GM12874 (cell line): Measurements from ENCODE around the gene CPNE1.

Experiments
- CTCF ChIP-seq: IDR thresholded peaks from 2 replicates; pipeline ENCODE4 v1.5.1; 2011; ENCODE audit warnings: low read depth, mild to moderate bottlenecking, control low read depth, low read length, moderate library complexity; ENCODE audit not compliant: insufficient read depth

Gene CPNE1

DNA sequence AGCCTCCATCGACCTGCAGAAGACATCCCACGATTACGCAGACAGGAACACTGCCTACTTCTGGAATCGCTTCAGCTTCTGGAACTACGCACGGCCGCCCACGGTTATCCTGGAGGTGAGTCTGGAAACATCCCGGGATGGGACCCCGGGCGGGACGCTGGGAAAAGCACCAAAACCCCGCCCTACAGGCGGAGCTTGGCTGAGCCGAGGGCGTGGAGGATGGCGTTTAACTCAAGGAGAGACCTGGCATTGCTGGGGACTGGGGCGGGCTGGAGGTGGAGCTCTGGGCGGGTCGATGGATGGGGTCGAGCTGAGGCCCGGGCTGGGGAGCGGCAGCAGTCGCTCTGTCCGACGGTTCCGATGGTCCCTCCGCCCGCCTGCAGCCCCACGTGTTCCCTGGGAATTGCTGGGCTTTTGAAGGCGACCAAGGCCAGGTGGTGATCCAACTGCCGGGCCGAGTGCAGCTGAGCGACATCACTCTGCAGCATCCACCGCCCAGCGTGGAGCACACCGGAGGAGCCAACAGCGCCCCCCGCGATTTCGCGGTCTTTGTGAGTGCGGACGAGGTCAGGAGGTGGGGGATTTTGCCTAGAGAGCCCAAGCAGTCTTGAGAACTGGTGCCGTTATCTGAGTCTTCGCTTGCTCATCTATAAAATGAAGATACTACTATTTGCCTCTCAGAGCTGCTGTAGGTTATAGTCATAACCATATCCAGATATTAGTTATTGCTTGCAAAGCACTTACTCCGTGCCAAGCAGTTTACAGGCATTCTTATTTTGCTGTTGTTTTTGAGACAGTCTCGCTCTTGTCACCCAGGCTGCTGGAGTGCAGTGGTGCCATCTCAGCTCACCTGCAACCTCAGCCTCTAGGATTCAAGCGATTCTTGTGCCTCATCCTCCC lies 45.3 kb downstream of the CPNE1 start:
- TF ChIP-seq CTCF = peak; percentile 80

- no peak for TF ChIP-seq CTCF
Measured at GRCh38 chr20:35618263-35619131, 46.2 kb downstream of the CPNE1 start.

DNA sequence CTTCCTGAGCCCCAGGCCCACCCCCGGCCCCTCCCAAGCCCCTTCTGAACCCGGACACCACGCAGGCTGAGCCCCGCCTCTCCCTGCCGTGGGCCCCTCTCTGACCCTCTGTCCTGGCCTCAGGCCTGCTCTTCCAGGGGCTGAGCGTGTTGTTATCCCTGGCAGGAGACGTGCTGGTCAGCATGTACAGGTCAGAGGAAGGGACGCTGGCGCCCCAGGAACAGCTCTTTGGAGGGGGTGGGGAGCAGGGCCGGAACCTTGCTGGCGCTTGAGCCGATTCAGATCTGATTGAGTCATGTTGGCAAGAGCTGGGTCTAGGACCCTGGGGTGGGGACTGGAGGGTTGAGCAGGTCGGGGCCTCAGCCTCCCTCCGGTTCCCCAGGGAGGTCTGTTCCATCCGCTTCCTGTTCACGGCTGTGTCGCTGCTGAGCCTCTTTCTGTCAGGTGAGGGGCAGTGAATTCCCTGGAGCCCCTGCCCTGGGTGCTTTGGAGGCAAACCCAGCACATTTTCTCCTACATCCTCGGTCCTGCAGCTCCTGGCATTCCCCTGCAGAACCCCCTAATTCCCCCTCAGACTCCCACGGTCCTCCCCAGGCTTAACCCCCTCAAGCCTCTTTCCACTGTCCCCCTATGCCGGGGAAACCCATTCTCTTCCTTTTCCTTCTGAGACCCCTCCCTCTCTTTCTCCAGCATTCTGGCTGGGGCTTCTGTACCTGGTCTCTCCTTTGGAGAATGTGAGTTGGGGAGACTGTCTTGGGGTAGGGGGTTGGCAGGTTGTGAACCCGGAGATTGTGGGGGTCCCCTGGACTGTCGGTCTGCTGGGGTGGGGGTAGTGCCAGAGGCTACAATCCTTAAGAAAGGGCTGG lies 47.1 kb downstream of the CPNE1 start:
- peak; percentile 47 for TF ChIP-seq CTCF

DNA sequence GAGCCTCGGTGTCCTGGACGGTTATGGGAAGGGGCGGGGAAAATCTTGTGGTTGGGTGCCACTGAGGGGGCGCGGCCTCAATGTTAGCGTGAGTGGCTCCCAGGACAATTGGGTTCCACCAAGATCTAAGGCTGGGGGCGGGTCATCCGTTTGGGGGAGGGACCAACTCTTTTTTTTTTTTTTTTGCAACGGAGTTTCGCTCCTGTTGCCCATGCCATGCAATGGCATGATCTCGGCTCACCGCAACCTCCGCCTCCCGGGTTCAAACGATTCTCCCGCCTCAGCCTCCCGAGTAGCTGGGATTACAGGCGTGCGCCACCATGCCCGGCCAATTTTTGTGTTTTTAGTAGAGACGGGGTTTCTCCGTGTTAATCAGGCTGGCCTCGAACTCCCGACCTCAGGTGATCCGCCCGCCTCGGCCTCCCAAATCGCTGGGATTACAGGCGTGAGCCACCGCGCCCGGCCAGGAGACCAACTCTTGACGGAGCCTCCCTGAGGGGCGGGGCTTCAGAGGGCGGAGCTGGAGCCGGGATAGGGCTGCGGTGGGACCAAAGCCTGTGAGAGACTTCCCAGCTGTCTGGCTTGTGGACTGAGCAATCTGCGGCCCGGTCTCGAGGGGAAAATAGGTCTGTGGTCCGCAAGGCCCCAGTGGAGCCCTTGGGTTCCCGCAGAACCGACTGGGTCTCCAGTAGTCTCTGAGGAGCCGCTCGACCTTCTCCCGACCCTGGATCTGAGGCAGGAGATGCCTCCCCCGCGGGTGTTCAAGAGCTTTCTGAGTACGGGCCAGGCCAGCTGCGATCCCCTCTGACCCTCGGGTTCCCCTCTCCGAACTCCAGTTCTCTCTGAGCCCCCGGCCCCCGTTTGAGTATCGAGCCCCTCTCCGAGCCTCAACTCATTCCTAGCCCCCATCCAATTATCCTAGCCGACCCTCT lies 48.0 kb downstream of the CPNE1 start:
- no peak for TF ChIP-seq CTCF

DNA sequence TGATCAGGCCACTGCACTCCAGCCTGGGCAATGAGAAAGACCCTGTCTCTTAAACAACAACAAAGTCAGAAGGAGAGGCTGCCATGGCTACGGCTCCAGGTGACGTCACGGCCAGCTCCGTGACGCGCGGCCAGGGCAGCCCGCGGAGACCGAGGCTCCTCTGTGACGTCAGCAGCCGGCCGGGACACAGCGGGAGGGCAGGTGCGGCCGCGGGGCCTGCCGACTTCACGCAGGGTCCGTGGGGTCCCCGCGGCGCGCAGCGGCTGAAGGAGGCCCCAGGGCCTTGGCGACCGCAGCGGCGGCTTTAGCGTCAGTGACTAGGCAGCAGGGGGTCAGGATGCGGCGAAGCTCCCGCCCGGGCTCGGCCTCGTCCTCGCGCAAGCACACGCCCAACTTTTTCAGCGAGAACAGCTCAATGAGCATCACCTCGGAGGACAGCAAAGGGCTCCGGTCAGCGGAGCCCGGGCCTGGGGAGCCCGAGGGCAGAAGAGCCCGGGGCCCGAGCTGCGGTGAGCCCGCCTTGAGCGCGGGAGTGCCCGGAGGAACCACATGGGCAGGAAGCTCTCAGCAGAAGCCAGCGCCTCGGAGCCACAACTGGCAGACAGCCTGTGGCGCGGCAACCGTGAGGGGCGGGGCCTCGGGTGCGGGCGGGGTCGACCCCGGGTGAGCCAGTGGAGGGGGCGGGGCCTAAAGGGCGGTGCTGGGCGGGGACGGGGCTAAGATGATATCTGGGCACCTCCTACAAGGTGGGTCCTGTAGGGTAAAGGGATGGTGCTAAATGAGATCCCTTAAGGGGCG lies 48.8 kb downstream of the CPNE1 start, which contains the start of gene SPAG4:
SPAG4 (plus strand) TSS at position 163 of the 798 bp plus-strand sequence; CDS start at position 338, 175 bp downstream.
- TF ChIP-seq CTCF = no peak

GRCh38 chr20:35611482-35611881 lies 53.2 kb downstream of the CPNE1 start:
- no peak for TF ChIP-seq CTCF
